LNCAP (cell line): ENCODE measurements around the gene UBAC2.

Experiments
- CTCF ChIP-seq: fragments of 450-650 bp; IDR thresholded peaks from 2 replicates; pipeline ENCODE4 v1.5.1; 2017; ENCODE audit warnings: mild to moderate bottlenecking

UBAC2 gene

GRCh38 chr13:99273128-99273527, 72.5 kb downstream of the UBAC2 start:
- TF ChIP-seq CTCF = no peak

GRCh38 chr13:99275093-99275469, 74.4 kb downstream of the UBAC2 start:
- no peak for TF ChIP-seq CTCF

- no peak for TF ChIP-seq CTCF
Measured at GRCh38 chr13:99276706-99277105, 76.1 kb downstream of the UBAC2 start.

GRCh38 chr13:99277629-99278028, 77.0 kb downstream of the UBAC2 start:
- no peak for TF ChIP-seq CTCF

DNA sequence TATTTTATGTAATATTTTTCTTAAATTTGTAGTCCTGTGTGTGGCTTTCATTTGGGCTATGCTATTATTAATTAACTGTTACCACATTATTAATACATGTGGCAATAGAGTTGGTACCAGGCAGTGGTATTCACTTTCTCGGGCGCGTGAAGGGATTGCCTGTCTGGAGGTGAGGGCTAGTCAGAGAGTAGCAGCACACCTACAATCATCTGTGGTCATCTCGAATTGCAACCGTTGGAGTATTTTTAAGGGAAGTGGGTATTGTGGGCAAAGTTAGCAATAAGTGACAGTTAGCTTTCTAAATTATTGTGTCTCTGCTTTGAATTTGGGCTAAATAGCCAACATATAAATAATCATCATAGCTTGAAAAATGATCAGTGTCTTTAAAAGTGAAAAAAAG, 77.5 kb downstream of the UBAC2 start:
- no peak for TF ChIP-seq CTCF

DNA sequence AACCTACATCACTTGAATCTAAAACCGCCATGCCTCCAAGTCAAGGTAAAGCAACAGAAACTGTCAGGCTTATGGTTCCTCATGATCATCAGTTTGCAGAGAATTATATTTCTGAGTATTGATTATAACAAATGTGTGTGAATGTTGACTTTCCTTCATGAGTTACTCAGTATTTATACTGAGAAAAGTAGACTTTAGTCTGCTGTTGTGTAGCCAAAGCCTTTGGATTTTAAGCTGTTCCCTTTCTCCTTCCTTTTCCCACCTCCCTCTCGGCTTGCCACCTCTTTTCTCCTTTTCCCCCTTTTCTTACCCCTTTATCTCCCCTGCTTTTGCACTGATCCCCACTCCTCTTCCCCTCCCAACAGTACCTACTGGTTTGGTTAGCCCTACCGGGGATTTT, 78.2 kb downstream of the UBAC2 start:
- TF ChIP-seq CTCF = no peak

DNA sequence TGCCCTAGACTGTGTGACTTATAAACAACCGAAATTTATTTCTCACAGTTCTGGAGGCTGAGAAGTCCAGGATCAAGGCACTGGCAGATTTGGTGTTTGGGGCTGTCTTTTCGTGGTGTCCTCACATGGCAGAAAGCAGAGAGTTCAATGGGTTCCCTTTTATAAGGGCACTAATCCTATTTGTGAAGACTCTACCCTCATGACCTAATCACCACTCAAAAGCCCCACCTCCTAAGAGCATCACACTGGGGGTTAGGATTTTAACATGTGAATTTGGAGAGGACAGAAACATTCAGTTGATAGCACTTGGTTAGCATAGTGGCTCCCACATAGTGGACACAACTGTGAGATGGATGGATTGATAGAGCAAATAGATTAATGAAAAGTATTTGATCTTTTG, 79.0 kb downstream of the UBAC2 start:
- TF ChIP-seq CTCF = no peak

GRCh38 chr13:99280166-99280565, 79.5 kb downstream of the UBAC2 start:
- no peak for TF ChIP-seq CTCF
